ENCODE measurements around the gene TTC9C. TPM values are rescaled to one million over a fixed set of nuclear protein-coding genes. Genes with fewer than 3 reads are reported as not detected.

Gene TTC9C
- polyA plus RNA-seq, 1 donor (not counting 4 experiments of a cell fraction or from before 2014, with no cell fraction given): 26.1 TPM

DNA sequence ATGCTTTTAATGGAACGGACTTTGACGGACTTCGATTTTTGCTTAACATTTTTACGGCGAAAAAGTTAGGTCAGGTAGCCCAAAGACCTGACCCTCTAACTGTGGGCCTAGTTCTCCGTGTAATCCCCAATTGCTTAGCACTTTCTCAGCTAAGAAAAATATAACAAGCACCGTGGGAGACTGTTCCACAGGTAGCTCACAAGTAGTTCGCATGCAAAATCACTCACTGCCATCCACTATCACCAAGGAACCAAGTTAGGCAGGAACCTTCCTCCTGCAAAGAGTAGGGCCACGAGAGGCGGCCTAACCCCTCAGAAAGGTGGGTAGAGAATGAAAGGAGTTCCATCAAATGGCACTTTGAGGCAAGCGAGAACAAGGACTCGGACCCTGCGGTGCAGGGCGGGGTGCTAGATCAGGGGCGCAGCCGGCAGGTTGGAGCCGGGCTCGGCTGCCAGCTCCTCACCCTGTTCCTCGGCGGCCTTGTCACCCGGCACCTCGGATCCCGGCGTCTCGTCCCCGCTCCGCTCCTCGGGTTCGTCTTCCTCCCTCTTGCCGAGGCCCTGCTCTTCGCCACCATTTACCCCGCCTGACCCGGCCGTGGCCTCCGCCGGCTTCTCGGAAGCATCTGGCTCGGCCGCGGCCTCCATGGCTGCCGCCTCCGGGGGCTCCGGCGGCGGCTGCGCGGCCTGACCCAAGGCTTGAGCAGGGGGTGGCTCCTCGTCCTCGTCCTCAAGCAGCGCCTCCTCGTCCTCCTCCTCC lies 2.0 kb upstream of the TTC9C start:
- no peak overlapping the region for H2AFZ ChIP-seq (ENCODE audit: control insufficient read depth, low read length)
- FAIRE-seq (no peak), DNase-seq (ENCODE audit: low read depth, low spot score) (no peak)
- H3K27me3 ChIP-seq (ENCODE audit: control insufficient read depth, extremely low read depth, insufficient read depth, low read length): no peaks in the 10 kb centered on the region
- H3K79me2 ChIP-seq (ENCODE audit: control insufficient read depth, insufficient read depth, low read length): peaks cover 78% of the 10 kb centered on the region
- peaks cover 20 to 31% of the 10 kb centered on the region in 2 experiments for H3K36me3 ChIP-seq (ENCODE audit: control insufficient read depth in 2 of 2, extremely low read depth in 1 of 2, insufficient read depth in 2 of 2, low read length in 2 of 2)
- peak overlapping the region; percentile 69 to 99 (median 80) for H3K4me3 ChIP-seq (ENCODE audit: control insufficient read depth in 2 of 3, extremely low read depth in 1 of 3, insufficient read depth in 2 of 3, low read depth in 1 of 3, low read length in 3 of 3)
- H4K20me1 ChIP-seq (ENCODE audit: control insufficient read depth, extremely low read depth, insufficient read depth, low read length): peaks cover 4% of the 10 kb centered on the region
- peak overlapping the region; percentile 94 for H3K9ac ChIP-seq (ENCODE audit: control insufficient read depth, extremely low read depth, insufficient read depth, low read length)
- dilution Hi-C loops (cut with MboI; ENCODE audit: extremely low pct_ligation_motif_present, low sequenced_read_pairs): no loop called here
- peak overlapping the region; percentile 87 for H3K27ac ChIP-seq (ENCODE audit: control insufficient read depth, insufficient read depth, low read length)
- TF ChIP-seq, protein P1, sequence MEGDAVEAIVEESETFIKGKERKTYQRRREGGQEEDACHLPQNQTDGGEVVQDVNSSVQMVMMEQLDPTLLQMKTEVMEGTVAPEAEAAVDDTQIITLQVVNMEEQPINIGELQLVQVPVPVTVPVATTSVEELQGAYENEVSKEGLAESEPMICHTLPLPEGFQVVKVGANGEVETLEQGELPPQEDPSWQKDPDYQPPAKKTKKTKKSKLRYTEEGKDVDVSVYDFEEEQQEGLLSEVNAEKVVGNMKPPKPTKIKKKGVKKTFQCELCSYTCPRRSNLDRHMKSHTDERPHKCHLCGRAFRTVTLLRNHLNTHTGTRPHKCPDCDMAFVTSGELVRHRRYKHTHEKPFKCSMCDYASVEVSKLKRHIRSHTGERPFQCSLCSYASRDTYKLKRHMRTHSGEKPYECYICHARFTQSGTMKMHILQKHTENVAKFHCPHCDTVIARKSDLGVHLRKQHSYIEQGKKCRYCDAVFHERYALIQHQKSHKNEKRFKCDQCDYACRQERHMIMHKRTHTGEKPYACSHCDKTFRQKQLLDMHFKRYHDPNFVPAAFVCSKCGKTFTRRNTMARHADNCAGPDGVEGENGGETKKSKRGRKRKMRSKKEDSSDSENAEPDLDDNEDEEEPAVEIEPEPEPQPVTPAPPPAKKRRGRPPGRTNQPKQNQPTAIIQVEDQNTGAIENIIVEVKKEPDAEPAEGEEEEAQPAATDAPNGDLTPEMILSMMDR (optimal IDR thresholded peaks at IDR 0.05 in 1 of 3, IDR thresholded peaks at IDR 0.05 in 1 of 3, conservative IDR thresholded peaks at IDR 0.05 in 1 of 3; ENCODE audit: extremely low read depth in 1 of 3, insufficient read depth in 2 of 3, low read length in 3 of 3): no peak
- no peak for TF ChIP-seq EZH2 (IDR thresholded peaks at IDR 0.05; ENCODE audit: low read length)
- H3K9me1 ChIP-seq (ENCODE audit: control insufficient read depth, extremely low read depth, insufficient read depth, low read length): no peaks in the 10 kb centered on the region
- peak overlapping the region; percentile 98 for H3K4me2 ChIP-seq (ENCODE audit: control insufficient read depth, extremely low read depth, insufficient read depth, low read depth, low read length)
- peaks cover 26% of the 10 kb centered on the region for H3K4me1 ChIP-seq (ENCODE audit: control insufficient read depth, extremely low read depth, insufficient read depth, low read length)
- no peaks in the 10 kb centered on the region for H3K9me3 ChIP-seq (ENCODE audit: control insufficient read depth, low read depth, low read length)

DNA sequence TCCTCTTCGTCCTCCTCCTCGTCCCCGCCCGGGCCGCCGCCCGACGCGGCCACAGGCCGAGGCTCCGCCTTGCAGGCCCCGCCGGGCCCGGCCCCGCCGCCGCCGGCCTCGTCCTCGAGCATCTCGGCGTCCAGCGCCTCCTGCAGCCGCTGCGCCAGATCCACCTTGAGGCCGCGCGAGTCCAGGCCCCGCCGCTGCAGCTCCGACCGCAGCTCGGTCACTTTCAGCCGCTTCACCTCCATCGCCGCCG lies 1.4 kb upstream of the TTC9C start:
- H3K9me1 ChIP-seq (ENCODE audit: control insufficient read depth, extremely low read depth, insufficient read depth, low read length): no peaks in the 10 kb centered on the region
- H3K4me2 ChIP-seq (ENCODE audit: control insufficient read depth, extremely low read depth, insufficient read depth, low read depth, low read length): no peak overlapping the region
- H3K27ac ChIP-seq (ENCODE audit: control insufficient read depth, insufficient read depth, low read length): peak overlapping the region; percentile 87
- dilution Hi-C loops (cut with MboI; ENCODE audit: extremely low pct_ligation_motif_present, low sequenced_read_pairs): no loop called here
- no peak overlapping the region for H2AFZ ChIP-seq (ENCODE audit: control insufficient read depth, low read length)
- no peaks in the 10 kb centered on the region for H3K9me3 ChIP-seq (ENCODE audit: control insufficient read depth, low read depth, low read length)
- H4K20me1 ChIP-seq (ENCODE audit: control insufficient read depth, extremely low read depth, insufficient read depth, low read length): peaks cover 4% of the 10 kb centered on the region
- H3K79me2 ChIP-seq (ENCODE audit: control insufficient read depth, insufficient read depth, low read length): peaks cover 78% of the 10 kb centered on the region
- peaks cover 26% of the 10 kb centered on the region for H3K4me1 ChIP-seq (ENCODE audit: control insufficient read depth, extremely low read depth, insufficient read depth, low read length)
- H3K4me3 ChIP-seq (ENCODE audit: control insufficient read depth in 2 of 3, extremely low read depth in 1 of 3, insufficient read depth in 2 of 3, low read depth in 1 of 3, low read length in 3 of 3): peak overlapping the region; percentile 69 to 99 (median 80)
- no peak for DNase-seq (ENCODE audit: low read depth, low spot score)
- TF ChIP-seq, protein P1 (optimal IDR thresholded peaks at IDR 0.05 in 1 of 3, IDR thresholded peaks at IDR 0.05 in 1 of 3, conservative IDR thresholded peaks at IDR 0.05 in 1 of 3; ENCODE audit: extremely low read depth in 1 of 3, insufficient read depth in 2 of 3, low read length in 3 of 3): no peak
- no peak for TF ChIP-seq EZH2 (IDR thresholded peaks at IDR 0.05; ENCODE audit: low read length)
- H3K27me3 ChIP-seq (ENCODE audit: control insufficient read depth, extremely low read depth, insufficient read depth, low read length): no peaks in the 10 kb centered on the region
- no peak for FAIRE-seq
- H3K9ac ChIP-seq (ENCODE audit: control insufficient read depth, extremely low read depth, insufficient read depth, low read length): peak overlapping the region; percentile 94
- peaks cover 17 to 27% of the 10 kb centered on the region in 2 experiments for H3K36me3 ChIP-seq (ENCODE audit: control insufficient read depth in 2 of 2, extremely low read depth in 1 of 2, insufficient read depth in 2 of 2, low read length in 2 of 2)

All from keratinocyte (primary cell).